A549 treated with Mapracorat at 1 μM for 4 hours (cell line): ENCODE measurements around the gene MYH3. TPM values are rescaled to one million over a fixed set of nuclear protein-coding genes. Genes with fewer than 3 reads are reported as not detected.

Experiments
- total RNA-seq: library from RNA; stranded (reverse); fragments of 200-300 nt; extraction: Qiagen RNA extraction; gene quantifications from 5 replicates; pipeline ENCODE4 v1.2.3, GENCODE V29; 2022

Gene MYH3
- 0.72 to 1.6 TPM (median 0.74 TPM) in 5 replicates for total RNA-seq

GRCh38 chr17:10657148-10657547 lies at the start of gene MYH3:
Gene MYH3, minus strand, starts transcription at chr17:10657309. Its CDS starts 2,245 bp downstream, at chr17:10655064.

DNA sequence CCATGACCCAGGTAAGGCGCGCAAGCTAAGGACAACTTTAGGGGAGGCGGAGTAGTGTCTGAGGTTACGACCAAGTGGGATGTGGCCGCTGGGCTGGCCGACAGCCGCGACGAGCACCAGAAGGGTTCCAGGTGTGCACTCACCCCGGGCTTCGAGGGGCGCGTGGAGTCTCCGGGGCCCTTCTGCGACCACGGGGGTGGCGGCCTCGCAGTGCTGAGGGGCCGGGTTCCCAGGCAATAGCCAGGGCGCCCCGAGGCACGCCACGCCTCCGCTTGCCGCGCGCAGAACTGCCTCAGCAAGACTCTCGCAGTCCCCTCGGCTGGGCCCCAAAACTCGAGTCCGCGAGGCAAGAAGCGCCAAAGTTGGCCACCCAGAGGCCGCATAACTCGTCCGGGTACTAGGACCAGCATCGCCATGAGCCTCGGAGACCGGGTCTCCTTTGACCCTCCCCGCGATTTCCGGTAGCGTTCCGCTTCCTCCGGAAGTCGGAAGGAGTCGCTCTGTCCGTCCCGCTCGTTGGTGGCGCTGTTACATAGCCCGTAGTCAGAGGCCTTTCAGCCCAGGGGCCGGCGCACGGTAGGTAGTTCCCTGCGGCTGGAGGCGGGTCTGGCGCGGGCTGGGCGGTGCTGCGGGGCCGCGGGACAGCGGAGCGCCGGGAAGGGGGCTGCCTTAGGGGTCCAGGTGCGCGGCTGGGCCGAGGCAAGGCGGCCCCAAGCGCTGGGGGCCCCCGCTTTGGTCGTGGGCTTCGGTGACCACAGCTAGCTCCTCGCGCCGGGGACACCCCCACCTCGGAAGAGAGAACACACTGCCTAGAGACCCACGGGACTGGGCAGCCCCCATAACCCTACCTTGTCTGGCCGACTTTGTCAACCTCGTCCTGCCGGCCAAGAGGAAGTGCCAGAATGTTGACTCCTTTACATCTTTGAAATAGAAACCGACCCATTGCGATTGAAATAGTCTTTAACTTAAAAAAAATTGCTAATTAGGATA lies 40.3 kb upstream of the MYH3 start, which contains the start of the genes ADPRM and SCO1:
Gene ADPRM, plus strand, starts transcription at position 503 of the 990 bp plus-strand sequence. CDS start 7,333 bp downstream, outside the sequence.
Gene SCO1, minus strand, starts transcription at position 442 of the 990 bp plus-strand sequence. Its CDS starts 26 bp downstream, at position 416.

Other genes with a start within 250 kb of the MYH3 start
- not detected in 5 replicates for gene MYH8, start 235.4 kb downstream of the MYH3 start, total RNA-seq
- gene MYH4, start 187.8 kb downstream of the MYH3 start, total RNA-seq = not detected in 5 replicates
- not detected in 5 replicates for gene MYH1, start 138.8 kb downstream of the MYH3 start, total RNA-seq
- not detected in 5 replicates for gene MYH2, start 107.7 kb downstream of the MYH3 start, total RNA-seq
- gene SCO1, start 40.2 kb upstream of the MYH3 start, total RNA-seq = 46.8 to 60.0 TPM (median 59.4 TPM) in 5 replicates
- gene ADPRM, start 40.3 kb upstream of the MYH3 start, total RNA-seq = 6.6 to 9.2 TPM (median 8.7 TPM) in 5 replicates
- 1.6 to 4.9 TPM (median 3.5 TPM) in 5 replicates for gene TMEM220, start 72.7 kb upstream of the MYH3 start, total RNA-seq
- not detected in 5 replicates for gene TMEM238L, start 146.8 kb upstream of the MYH3 start, total RNA-seq
- not detected in 5 replicates for gene PIRT, start 180.8 kb upstream of the MYH3 start, total RNA-seq